Measurements from ENCODE around the gene METRNL.

GRCh38 chr17:83065660-83066542 lies 13.5 kb upstream of the METRNL start:
- TF ChIP-seq CTCF (IDR thresholded peaks at IDR 0.05) (no peak), REST (IDR thresholded peaks at IDR 0.05; ENCODE audit: insufficient read depth in 1 of 2, low read depth in 2 of 2, low read length in 1 of 2) (no peak), TCF7L2 (IDR thresholded peaks at IDR 0.05; ENCODE audit: low read depth, low read length) (no peak)

Data from Panc1 (cell line).